ENCODE data around the gene ATG9B. TPM values are rescaled to one million over a fixed set of nuclear protein-coding genes. Genes with fewer than 3 reads are reported as not detected.

Gene ATG9B
- polyA plus RNA-seq, 1 experiment: 0.06 TPM

DNA sequence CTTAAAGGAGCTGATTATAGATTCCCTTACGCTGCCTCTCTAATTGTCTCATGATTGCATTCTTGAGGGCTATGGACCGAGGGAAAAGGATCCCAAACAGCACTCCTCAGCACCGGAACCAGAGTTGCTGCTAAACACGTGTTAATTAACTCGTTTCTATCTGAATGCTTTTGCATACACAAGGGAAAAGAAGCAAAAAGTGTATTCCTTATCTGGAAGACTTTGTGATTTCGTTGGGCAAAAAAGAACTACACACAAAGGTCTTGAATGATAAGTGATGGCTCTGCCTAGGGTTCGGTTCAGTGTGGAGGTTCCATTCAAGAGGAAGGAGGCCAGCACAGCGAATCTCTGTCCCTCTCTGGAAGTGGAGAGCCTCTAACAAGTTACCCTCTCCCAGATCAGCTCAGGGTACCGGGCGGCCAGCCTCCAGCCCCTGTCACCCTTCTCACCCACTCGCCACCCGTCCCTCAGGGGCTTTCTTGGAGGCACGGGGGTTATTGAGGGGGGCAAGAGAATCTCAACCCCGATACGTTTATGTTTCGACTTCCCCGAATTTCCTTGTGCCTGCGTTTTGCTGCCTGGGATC is 34.6 kb upstream of the ATG9B start:
- ChIA-PET POLR2A (interaction anchor here (0.6 to 2.2 kb wide), 4 partner anchors 22 to 45 kb away, joined by 3 to 8 read pairs (median 3); partner anchors contain the start of genes ABCB8 and FASTK), CTCF (interaction anchor here (0.8 kb wide), 1 partner anchor 54 kb away, joined by 3 read pairs; no protein-coding TSS in a partner anchor)
- no peak for DNase-seq (ENCODE audit: low read depth, low spot score)
- peak overlapping the region; percentile 98 for H3K27ac ChIP-seq (ENCODE audit: low read depth, low read length)
- no peaks in the 10 kb centered on the region for H3K27me3 ChIP-seq (ENCODE audit: control insufficient read depth, insufficient read depth, low read length)
- H3K9me3 ChIP-seq (ENCODE audit: control insufficient read depth, insufficient read depth, low read length): no peaks in the 10 kb centered on the region; the same call in 1 of the 2 replicates
- peak overlapping the region; percentile 76 for H3K4me3 ChIP-seq (ENCODE audit: low read depth, low read length)
- TF ChIP-seq, protein P1, sequence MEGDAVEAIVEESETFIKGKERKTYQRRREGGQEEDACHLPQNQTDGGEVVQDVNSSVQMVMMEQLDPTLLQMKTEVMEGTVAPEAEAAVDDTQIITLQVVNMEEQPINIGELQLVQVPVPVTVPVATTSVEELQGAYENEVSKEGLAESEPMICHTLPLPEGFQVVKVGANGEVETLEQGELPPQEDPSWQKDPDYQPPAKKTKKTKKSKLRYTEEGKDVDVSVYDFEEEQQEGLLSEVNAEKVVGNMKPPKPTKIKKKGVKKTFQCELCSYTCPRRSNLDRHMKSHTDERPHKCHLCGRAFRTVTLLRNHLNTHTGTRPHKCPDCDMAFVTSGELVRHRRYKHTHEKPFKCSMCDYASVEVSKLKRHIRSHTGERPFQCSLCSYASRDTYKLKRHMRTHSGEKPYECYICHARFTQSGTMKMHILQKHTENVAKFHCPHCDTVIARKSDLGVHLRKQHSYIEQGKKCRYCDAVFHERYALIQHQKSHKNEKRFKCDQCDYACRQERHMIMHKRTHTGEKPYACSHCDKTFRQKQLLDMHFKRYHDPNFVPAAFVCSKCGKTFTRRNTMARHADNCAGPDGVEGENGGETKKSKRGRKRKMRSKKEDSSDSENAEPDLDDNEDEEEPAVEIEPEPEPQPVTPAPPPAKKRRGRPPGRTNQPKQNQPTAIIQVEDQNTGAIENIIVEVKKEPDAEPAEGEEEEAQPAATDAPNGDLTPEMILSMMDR (IDR thresholded peaks at IDR 0.05; ENCODE audit: low read depth, low read length): no peak

GRCh38 chr7:151057989-151058780 is 33.9 kb upstream of the ATG9B start:
- Histone ChIP-seq H3K4me3 (ENCODE audit: low read depth, low read length) (peak overlapping the region; percentile 55), H3K27me3 (ENCODE audit: control insufficient read depth, insufficient read depth, low read length) (no peaks in the 10 kb centered on the region), H3K9me3 (ENCODE audit: control insufficient read depth, insufficient read depth, low read length) (no peaks in the 10 kb centered on the region; the same call in 1 of the 2 replicates), H3K27ac (ENCODE audit: low read depth, low read length) (peak overlapping the region; percentile 98)
- peak; percentile 99 for DNase-seq (ENCODE audit: low read depth, low spot score)
- CTCF ChIA-PET: interaction anchor here (0.8 to 1.4 kb wide), 3 partner anchors 39 to 55 kb away, joined by 3 read pairs; no protein-coding TSS in a partner anchor
- POLR2A ChIA-PET: interaction anchor here (0.6 to 2.2 kb wide), 5 partner anchors 11 to 44 kb away, joined by 3 to 8 read pairs (median 3); partner anchors contain the start of genes ABCB8 and FASTK
- TF ChIP-seq, protein P1 (IDR thresholded peaks at IDR 0.05; ENCODE audit: low read depth, low read length): no peak

GRCh38 chr7:151057506-151057988 is 33.3 kb upstream of the ATG9B start, which contains the start of gene CDK5:
Gene CDK5, minus strand, starts transcription at chr7:151057897. Its CDS starts 49 bp downstream, at chr7:151057848.
- DNase-seq (ENCODE audit: low read depth, low spot score): no peak
- ChIA-PET CTCF (interaction anchor here (1.2 to 1.4 kb wide), 2 partner anchors 39 to 53 kb away, joined by 3 read pairs; no protein-coding TSS in a partner anchor), POLR2A (interaction anchor here (1.0 to 2.2 kb wide), 2 partner anchors 10 to 23 kb away, joined by 3 to 8 read pairs; partner anchors contain the start of gene FASTK)
- TF ChIP-seq, protein P1 (IDR thresholded peaks at IDR 0.05; ENCODE audit: low read depth, low read length): no peak
- Histone ChIP-seq H3K9me3 (ENCODE audit: control insufficient read depth, insufficient read depth, low read length) (no peaks in the 10 kb centered on the region; the same call in 1 of the 2 replicates), H3K27me3 (ENCODE audit: control insufficient read depth, insufficient read depth, low read length) (no peaks in the 10 kb centered on the region), H3K27ac (ENCODE audit: low read depth, low read length) (peak within 1 kb of the TSS; percentile 98), H3K4me3 (ENCODE audit: low read depth, low read length) (peak within 1 kb of the TSS; percentile 66)

GRCh38 chr7:151056666-151057505 is 32.6 kb upstream of the ATG9B start:
- ChIA-PET POLR2A (interaction anchor here (0.6 to 2.2 kb wide), 3 partner anchors 9 to 24 kb away, joined by 3 to 8 read pairs (median 3); partner anchors contain the start of gene FASTK), CTCF (interaction anchor here (1.0 to 1.4 kb wide), 3 partner anchors 38 to 158 kb away, joined by 3 read pairs; no protein-coding TSS in a partner anchor)
- no peaks in the 10 kb centered on the region; the same call in 1 of the 2 replicates for H3K9me3 ChIP-seq (ENCODE audit: control insufficient read depth, insufficient read depth, low read length)
- peak overlapping the region; percentile 21 for H3K27ac ChIP-seq (ENCODE audit: low read depth, low read length)
- no peaks in the 10 kb centered on the region for H3K27me3 ChIP-seq (ENCODE audit: control insufficient read depth, insufficient read depth, low read length)
- TF ChIP-seq, protein P1 (IDR thresholded peaks at IDR 0.05; ENCODE audit: low read depth, low read length): no peak
- peak overlapping the region; percentile 66 for H3K4me3 ChIP-seq (ENCODE audit: low read depth, low read length)
- no peak for DNase-seq (ENCODE audit: low read depth, low spot score)

Data from AG04450 (cell line).